Measurements from ENCODE around the gene RGL1. TPM values are rescaled to one million over a fixed set of nuclear protein-coding genes. Genes with fewer than 3 reads are reported as not detected.

RGL1 gene
- total and polyA plus RNA-seq, 2 experiments from 2014 or later, result 22.8 to 24.1 TPM

DNA sequence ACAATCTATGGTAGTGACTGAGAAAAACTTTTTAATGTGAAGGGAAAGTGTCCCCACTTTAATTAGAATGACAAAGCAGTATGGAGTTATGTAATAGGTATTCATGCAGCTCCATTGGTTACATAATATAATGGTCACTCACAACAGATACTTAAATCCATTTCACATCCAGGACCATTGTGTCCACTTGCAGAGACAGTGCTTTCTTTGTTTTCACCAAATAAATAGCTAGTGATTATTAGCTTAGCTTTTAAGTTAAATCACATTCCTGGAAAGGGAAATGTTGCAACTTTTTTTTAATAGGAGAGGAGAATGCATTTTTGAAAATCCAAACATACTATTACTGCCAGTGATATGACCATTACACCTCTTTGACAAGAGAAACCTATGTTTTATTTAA, 22.9 kb downstream of the RGL1 start:
- Histone ChIP-seq H3K4me1 (ENCODE audit: low read depth) (peaks cover 26% of the 10 kb centered on the region), H3K36me3 (no peaks in the 10 kb centered on the region), H3K9me3 (ENCODE audit: low read depth) (no peaks in the 10 kb centered on the region), H3K27ac (no peak overlapping the region), H3K27me3 (no peaks in the 10 kb centered on the region), H3K4me3 (no peak overlapping the region)
- peak in 1 of 2 donors; percentile 45 for DNase-seq (ENCODE audit: low read depth in 1 of 2, low spot score in 1 of 2)
- TF ChIP-seq, protein P1, sequence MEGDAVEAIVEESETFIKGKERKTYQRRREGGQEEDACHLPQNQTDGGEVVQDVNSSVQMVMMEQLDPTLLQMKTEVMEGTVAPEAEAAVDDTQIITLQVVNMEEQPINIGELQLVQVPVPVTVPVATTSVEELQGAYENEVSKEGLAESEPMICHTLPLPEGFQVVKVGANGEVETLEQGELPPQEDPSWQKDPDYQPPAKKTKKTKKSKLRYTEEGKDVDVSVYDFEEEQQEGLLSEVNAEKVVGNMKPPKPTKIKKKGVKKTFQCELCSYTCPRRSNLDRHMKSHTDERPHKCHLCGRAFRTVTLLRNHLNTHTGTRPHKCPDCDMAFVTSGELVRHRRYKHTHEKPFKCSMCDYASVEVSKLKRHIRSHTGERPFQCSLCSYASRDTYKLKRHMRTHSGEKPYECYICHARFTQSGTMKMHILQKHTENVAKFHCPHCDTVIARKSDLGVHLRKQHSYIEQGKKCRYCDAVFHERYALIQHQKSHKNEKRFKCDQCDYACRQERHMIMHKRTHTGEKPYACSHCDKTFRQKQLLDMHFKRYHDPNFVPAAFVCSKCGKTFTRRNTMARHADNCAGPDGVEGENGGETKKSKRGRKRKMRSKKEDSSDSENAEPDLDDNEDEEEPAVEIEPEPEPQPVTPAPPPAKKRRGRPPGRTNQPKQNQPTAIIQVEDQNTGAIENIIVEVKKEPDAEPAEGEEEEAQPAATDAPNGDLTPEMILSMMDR (IDR thresholded peaks at IDR 0.05; ENCODE audit: low read depth, low read length), result no peak

DNA sequence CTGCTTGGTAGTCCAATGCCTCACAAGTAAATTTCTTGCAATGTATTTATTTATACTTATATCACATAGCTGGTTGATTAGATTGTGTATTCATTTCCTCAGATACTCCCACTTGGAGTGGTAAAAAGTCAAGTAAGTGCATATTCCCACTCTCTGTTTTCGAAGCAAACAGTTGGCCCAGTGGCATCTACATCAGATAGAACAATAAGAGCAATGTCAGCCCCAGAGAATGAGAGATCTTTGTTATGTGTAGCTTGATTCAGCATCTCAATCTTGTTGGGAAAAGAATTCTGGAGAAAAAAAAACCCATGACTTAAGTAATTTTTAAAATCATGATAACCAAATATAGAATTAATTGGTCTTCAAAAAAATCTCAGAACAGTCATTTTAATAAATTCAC, 25.5 kb downstream of the RGL1 start:
- Histone ChIP-seq H3K36me3 (no peaks in the 10 kb centered on the region), H3K27me3 (no peaks in the 10 kb centered on the region), H3K27ac (no peak overlapping the region)

DNA sequence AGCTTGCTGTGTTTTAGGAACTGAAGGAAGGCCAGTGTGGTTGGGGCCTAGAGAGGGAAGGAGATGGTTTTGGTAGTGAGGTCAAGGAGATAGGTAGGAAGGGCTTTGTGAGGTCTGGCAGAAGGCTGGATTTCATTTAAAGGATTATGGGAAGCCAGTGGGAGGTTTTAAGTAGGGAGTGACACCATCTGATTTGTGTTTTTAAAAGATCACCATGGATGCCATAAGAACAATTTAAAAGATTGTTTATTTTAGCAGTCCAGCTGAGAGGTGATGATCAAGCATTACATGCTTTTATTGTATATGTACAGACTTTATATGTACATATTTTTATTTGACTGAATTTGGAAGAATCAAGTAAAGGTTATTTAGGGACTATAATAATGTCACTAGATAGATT, 26.4 kb downstream of the RGL1 start:
- Histone ChIP-seq H3K27me3 (no peaks in the 10 kb centered on the region), H3K27ac (peak overlapping the region; percentile 52), H3K4me1 (ENCODE audit: low read depth) (peaks cover 18% of the 10 kb centered on the region), H3K4me3 (no peak overlapping the region), H3K36me3 (no peaks in the 10 kb centered on the region), H3K9me3 (ENCODE audit: low read depth) (no peaks in the 10 kb centered on the region)
- no peak for DNase-seq (ENCODE audit: low read depth in 1 of 2, low spot score in 1 of 2)
- TF ChIP-seq, protein P1 (IDR thresholded peaks at IDR 0.05; ENCODE audit: low read depth, low read length), result no peak

More for the DNA sequence above, 25.5 kb downstream of the RGL1 start:
- Histone ChIP-seq H3K9me3 (ENCODE audit: low read depth) (no peaks in the 10 kb centered on the region), H3K4me1 (ENCODE audit: low read depth) (peaks cover 15% of the 10 kb centered on the region), H3K4me3 (no peak overlapping the region)
- no peak for DNase-seq (ENCODE audit: low read depth in 1 of 2, low spot score in 1 of 2)
- TF ChIP-seq, protein P1 (IDR thresholded peaks at IDR 0.05; ENCODE audit: low read depth, low read length), result no peak

DNA sequence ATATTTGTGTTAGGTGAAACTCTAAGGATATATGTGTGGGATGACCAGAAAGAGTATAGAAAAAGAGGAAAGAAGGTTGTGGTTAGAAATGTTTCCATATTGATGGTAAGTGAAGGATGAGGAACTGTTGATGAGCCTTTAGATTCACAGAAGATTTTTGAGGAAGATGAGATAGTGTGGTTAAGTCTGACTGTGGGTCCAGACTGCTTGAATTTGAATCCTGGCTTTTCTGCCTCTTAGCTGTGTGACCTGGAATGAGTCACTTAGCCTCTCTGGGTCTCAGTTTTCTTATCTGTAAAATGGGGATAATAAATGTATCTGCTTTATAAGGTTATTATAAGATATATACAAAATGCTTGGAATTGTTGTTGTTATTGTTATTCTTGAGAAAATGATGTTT, 27.5 kb downstream of the RGL1 start:
- Histone ChIP-seq H3K4me1 (ENCODE audit: low read depth) (peaks cover 24% of the 10 kb centered on the region), H3K9me3 (ENCODE audit: low read depth) (no peaks in the 10 kb centered on the region), H3K4me3 (no peak overlapping the region), H3K27me3 (no peaks in the 10 kb centered on the region), H3K36me3 (no peaks in the 10 kb centered on the region), H3K27ac (no peak overlapping the region)
- TF ChIP-seq, protein P1 (IDR thresholded peaks at IDR 0.05; ENCODE audit: low read depth, low read length), result no peak
- no peak for DNase-seq (ENCODE audit: low read depth in 1 of 2, low spot score in 1 of 2)

DNA sequence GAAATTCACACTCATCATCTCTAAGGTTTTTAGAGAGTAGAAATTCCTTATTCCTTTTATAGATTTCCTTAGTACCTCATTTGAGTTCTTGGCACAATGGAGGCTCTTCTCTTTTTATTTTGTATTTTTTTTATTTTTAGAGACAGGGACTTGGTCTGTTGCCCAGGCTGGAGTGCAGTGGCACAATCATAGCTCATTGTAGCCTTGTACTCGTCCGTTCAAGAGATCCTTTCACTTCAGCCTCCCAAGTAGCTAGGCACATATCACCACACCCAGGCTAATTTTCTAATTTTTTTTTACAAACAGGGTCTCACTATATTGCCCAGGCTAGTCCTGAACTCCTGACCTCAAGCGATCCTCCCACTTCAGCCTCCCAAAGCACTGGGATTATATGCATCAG, 29.6 kb downstream of the RGL1 start:
- TF ChIP-seq, protein P1 (IDR thresholded peaks at IDR 0.05; ENCODE audit: low read depth, low read length), result no peak
- Histone ChIP-seq H3K27me3 (no peaks in the 10 kb centered on the region), H3K36me3 (no peaks in the 10 kb centered on the region), H3K4me1 (ENCODE audit: low read depth) (peaks cover 19% of the 10 kb centered on the region), H3K9me3 (ENCODE audit: low read depth) (no peaks in the 10 kb centered on the region), H3K4me3 (no peak overlapping the region), H3K27ac (no peak overlapping the region)
- DNase-seq (ENCODE audit: low read depth in 1 of 2, low spot score in 1 of 2), result peak in 1 of 2 donors; percentile 59

DNA sequence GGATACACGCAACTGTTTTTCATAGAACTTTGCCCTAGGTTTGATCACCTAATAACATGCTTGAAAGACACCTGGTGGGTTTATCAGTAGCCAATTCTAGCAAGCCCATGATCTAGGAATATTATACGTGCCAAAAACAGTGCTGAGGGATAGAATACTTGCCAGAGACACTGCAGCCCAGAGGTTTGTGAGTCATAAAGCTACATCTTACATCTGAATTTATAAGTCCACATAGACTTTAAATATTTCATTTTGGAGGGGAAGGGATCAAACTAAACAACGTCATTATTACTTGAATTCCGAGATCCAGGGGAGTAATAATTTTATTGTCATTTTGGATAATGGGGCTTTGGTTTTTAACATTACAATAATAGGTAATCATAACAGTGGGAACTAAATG, 31.7 kb downstream of the RGL1 start:
- Histone ChIP-seq H3K36me3 (no peaks in the 10 kb centered on the region), H3K27ac (peak overlapping the region; percentile 18), H3K9me3 (ENCODE audit: low read depth) (no peaks in the 10 kb centered on the region), H3K4me1 (ENCODE audit: low read depth) (peaks cover 11% of the 10 kb centered on the region), H3K4me3 (no peak overlapping the region), H3K27me3 (no peaks in the 10 kb centered on the region)
- TF ChIP-seq, protein P1 (IDR thresholded peaks at IDR 0.05; ENCODE audit: low read depth, low read length), result no peak
- DNase-seq (ENCODE audit: low read depth in 1 of 2, low spot score in 1 of 2), result no peak
